ENCODE measurements around the gene N4BP2.

N4BP2 gene

DNA sequence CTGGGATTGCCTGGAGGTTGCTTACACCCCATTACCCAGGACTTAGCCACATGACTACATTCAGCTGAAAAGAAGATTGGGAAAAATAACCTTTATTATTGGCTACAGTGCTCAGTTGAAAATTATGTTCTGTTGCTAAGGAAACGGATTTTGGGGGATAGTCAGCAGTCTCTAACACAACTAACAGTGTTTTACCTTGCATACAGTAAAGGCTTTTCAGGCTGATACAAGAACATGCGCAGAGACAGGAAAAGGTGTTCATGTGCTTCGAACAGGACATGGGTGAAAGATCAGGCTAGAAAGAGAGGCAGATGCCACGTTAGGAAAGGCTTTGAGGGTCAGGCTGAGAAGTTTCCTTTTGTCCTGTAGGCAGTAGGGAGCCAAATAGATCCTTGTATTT lies 125.4 kb downstream of the N4BP2 start:
- no peak for TF ChIP-seq CTCF (IDR thresholded peaks at IDR 0.05; ENCODE audit: low read depth, low read length, missing control alignments)
- no peak for DNase-seq (ENCODE audit: extremely low read depth, low read depth)
- H3K4me3 ChIP-seq (replicated peaks; ENCODE audit: low read depth, low read length) = no peak overlapping the region

DNA sequence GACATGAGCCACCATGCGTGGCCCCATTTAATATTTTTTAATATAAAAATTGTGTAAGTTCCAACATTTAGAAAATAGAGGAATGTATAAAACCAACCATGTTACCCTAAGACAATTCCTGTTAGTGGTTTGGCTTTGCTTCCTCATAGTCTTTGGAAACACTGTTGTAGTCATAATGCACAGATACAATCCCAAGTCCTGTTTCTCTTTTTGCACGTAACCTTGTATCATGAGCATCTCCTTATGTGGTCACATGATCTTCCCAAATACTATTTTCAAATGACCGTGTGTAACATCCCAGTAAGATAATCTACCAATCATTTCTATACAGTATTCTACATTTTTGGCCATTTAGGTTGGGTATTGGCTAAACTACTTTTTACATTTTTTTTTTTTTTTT lies 126.3 kb downstream of the N4BP2 start:
- no peak for DNase-seq (ENCODE audit: extremely low read depth, low read depth)
- TF ChIP-seq CTCF (IDR thresholded peaks at IDR 0.05; ENCODE audit: low read depth, low read length, missing control alignments) = no peak
- H3K4me3 ChIP-seq (replicated peaks; ENCODE audit: low read depth, low read length) = no peak overlapping the region

DNA sequence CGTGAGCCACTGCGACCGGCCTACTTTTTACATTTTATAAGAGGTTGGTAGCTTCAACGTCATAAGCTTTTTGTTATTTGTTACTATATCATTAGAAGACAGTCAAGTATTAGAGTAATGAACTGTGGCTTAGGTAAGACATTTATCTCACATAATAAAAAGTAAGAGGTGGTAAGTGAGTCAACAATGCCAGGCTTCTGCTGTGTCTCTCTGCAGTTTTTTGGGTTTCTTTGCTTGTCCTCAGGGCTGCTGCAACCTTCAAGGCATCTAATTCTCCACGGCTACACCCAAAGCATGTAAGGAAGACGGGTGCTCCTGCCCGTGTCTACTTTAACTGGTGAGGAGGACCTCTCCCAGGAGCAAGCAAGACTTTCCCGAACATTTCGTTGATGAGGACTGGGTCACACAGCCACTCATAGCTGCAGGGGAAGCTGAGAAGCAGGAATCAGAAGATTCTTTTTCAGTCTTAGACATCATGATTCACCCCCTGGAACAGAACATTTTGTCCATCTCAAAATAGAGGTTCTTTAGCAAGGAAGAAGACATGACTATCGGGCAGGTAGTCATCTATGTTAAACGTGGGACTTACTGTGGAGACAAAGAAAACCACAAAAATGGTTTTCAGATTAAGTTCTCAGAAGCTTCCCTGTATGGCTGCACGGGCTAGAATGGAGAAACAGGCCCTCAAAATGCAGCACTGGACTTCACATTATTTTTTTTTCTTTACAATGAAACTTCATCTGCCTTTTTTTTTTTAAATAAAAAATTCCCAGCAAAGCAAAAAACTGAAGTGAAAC lies 127.2 kb downstream of the N4BP2 start:
- no peak for TF ChIP-seq CTCF (IDR thresholded peaks at IDR 0.05; ENCODE audit: low read depth, low read length, missing control alignments)
- H3K4me3 ChIP-seq (replicated peaks; ENCODE audit: low read depth, low read length) = no peak overlapping the region
- no peak for DNase-seq (ENCODE audit: extremely low read depth, low read depth)

DNA sequence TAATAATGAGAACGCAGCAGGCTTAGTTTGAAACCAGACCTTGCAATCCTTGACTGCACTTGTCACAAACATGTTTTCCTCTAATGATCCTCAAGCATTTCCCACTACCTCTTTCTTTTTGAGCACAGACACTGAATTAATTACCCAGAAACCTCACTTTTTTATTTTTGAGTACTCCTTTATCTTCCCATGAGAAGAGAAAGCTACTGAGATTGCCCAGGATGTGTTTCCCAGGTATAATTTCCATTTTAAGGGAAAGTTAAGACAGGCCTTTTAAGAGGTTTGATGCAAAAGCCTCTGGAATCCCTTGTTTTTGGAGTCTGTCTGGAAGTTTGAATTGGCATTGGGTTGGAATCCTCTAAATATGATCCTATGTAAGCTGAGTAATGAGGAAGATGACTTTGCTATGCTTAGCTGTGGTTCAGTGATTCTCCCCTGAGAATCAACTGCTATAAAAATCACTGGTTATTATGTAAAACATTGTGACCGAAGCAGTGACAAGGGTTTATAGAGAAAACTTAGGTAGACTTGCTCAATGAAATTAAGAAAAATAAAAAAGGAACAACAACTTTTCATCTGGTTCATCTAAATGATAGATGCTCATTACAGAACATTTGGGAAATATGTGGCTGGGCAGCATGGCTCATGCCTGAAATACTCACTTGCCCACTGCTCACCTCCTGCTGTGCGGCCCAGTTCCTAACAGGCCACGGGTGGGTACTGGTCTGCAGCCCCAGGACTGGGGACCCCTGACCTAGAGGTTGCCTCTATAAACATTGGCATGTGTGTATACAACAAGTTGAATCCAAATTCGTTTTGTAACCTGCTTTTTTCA lies 129.4 kb downstream of the N4BP2 start:
- no peak for DNase-seq (ENCODE audit: extremely low read depth, low read depth)
- H3K4me3 ChIP-seq (replicated peaks; ENCODE audit: low read depth, low read length) = no peak overlapping the region
- no peak for TF ChIP-seq CTCF (IDR thresholded peaks at IDR 0.05; ENCODE audit: low read depth, low read length, missing control alignments)

DNA sequence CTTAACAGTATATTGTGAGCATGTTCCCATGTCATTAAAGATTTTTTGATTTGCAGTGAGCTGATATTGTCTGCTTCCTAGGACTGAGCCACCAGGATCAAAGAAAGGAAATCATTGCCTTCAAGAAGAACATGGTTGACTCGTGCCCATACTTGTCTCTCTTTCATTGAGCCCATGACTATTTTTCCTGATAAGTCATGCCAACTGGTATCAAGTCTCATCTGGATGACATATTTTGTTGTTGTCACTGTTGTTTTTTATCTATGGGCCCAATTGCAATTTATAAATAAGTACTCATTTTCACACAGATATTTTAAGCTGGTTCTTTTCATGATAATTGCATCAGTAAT lies 130.0 kb downstream of the N4BP2 start:
- H3K4me3 ChIP-seq (replicated peaks; ENCODE audit: low read depth, low read length) = no peak overlapping the region
- no peak for DNase-seq (ENCODE audit: extremely low read depth, low read depth)

GRCh38 chr4:40187386-40187906 lies 130.8 kb downstream of the N4BP2 start:
- no peak overlapping the region for H3K4me3 ChIP-seq (replicated peaks; ENCODE audit: low read depth, low read length)
- no peak for TF ChIP-seq CTCF (IDR thresholded peaks at IDR 0.05; ENCODE audit: low read depth, low read length, missing control alignments)
- no peak for DNase-seq (ENCODE audit: extremely low read depth, low read depth)

More for the DNA sequence above, 130.0 kb downstream of the N4BP2 start:
- no peak for TF ChIP-seq CTCF (IDR thresholded peaks at IDR 0.05; ENCODE audit: low read depth, low read length, missing control alignments)

All from HFF-Myc (cell line).